Activated T-helper 2 cell treated with anti-CD3 and anti-CD28 coated beads, Interferon-gamma antibody, Interleukin-2, Interleukin-4, amounts not matched to agents 10 μg/mL and 5 μg/mL and 100 μg/mL, durations not matched to agents 14 hours and 24 hours and 36 hours (primary cell): Measurements from ENCODE around the gene DGCR2. TPM values are rescaled to one million over a fixed set of nuclear protein-coding genes. Genes with fewer than 3 reads are reported as not detected.
"Not testable (repeated sequence)": the region's sequence is repeated elsewhere in the genome, so short reads cannot be mapped to it uniquely, and the experiment has no call there.

Source experiments
- DNase-seq: peaks from one replicate; pipeline ENCODE4 v3.0.0; 2021; ENCODE audit warnings: low spot score
- H3K27ac Mint-ChIP-seq: one replicate; pipeline ENCODE4 v1.8.0; 2021; ENCODE audit warnings: mixed read lengths
- H3K27me3 Mint-ChIP-seq: one replicate; pipeline ENCODE4 v1.8.0; 2021; ENCODE audit warnings: low read depth, mixed read lengths
- H3K36me3 Mint-ChIP-seq: one replicate; pipeline ENCODE4 v1.8.0; 2021; ENCODE audit warnings: low read depth, mixed read lengths
- H3K4me1 Mint-ChIP-seq: one replicate; pipeline ENCODE4 v1.8.0; 2021; ENCODE audit warnings: low read depth, mixed read lengths
- H3K4me3 Mint-ChIP-seq: one replicate; pipeline ENCODE4 v1.8.0; 2021; ENCODE audit warnings: low read depth, mild to moderate bottlenecking, moderate library complexity, mixed read lengths
- H3K9me3 Mint-ChIP-seq: one replicate; pipeline ENCODE4 v1.8.0; 2021; ENCODE audit warnings: mixed read lengths
- intact Hi-C: fragments of 100-400 bp; cut with micrococcal nuclease; formaldehyde crosslinking; loops from one replicate; pipeline ENCODE4 v1.15.1; 2023
- total RNA-seq: library from RNA; stranded (reverse); gene quantifications from 2 replicates; pipeline ENCODE4 v1.2.3, GENCODE V29; 2022

DGCR2 gene
- total RNA-seq, 1 donor from 2014 or later, result 22.5 TPM

DNA sequence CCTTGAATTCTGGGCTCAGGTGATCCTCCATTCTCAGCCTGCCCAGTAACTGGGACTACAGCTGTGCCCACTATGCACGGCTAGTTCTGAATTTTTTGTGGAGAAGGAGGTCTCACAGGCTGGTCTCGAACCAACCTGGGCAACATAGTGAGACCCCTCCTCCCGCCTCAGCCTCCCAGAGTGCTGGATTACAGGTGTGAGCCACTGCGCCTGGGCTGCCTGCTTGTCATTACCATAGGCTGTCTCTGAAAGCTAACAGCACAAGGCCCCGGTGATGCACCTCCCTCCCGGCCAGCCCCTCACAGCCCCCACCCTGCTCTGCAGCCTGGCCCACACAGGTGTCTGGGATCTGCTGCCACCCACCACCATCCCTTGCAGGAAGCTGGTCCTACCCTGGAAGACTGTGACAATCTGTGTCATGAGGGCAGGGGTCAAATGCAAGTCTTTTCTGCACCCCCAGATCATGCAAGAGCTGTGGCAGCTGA is 82.4 kb downstream of the DGCR2 start:
- intact Hi-C loops, result no loop called here

GRCh38 chr22:19039448-19039780 is 82.8 kb downstream of the DGCR2 start:
- Mint-ChIP-seq H3K27me3 (no peaks in the 10 kb centered on the region), H3K4me1 (no peaks in the 10 kb centered on the region), H3K36me3 (peaks cover 3% of the 10 kb centered on the region), H3K4me3 (no peak overlapping the region), H3K27ac (no peak overlapping the region), H3K9me3 (no peaks in the 10 kb centered on the region)
- intact Hi-C loops, result no loop called here
- DNase-seq, result no peak

More for the DNA sequence above, 82.4 kb downstream of the DGCR2 start:
- H3K4me3 Mint-ChIP-seq, result no peak overlapping the region
- H3K27ac Mint-ChIP-seq, result no peak overlapping the region
- peaks cover 6% of the 10 kb centered on the region for H3K36me3 Mint-ChIP-seq
- H3K9me3 Mint-ChIP-seq, result no peaks in the 10 kb centered on the region
- H3K4me1 Mint-ChIP-seq, result no peaks in the 10 kb centered on the region
- no peaks in the 10 kb centered on the region for H3K27me3 Mint-ChIP-seq
- no peak for DNase-seq

DNA sequence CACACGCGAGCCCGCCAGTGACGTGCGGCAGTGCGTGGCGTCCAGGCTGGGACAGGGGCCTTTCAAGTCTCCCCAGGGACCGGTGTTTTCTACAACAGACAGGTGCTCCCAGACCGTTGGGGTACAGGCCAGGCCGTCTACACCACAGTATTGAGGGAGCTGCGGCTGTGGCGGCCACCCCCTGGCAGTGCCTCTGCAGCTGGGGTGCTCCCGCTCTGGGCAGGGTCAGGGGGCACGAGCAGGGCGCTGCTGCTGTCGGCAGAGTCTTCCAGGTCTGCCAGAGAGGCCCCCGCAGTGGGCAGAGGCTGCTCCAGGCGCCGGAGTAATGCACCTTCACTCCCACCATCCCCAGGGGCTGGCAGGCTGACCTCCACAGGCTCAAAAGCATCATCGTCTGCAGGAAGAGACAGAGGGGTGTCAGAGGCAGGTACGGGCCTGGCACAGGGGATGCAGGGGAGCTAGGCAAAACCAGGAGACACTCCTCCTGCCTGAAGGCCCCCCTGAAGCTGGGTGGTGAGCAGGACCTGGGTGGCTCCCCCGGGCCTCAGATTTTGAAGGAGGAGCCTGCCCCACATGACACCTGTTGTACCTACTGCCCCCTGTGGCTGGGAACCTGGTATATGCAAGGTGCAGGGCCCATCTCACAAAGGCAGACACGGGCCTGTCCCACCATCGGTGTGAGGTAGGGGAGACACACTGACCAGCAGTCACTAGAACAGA is 83.3 kb downstream of the DGCR2 start:
- peaks cover 3% of the 10 kb centered on the region for H3K36me3 Mint-ChIP-seq
- H3K4me3 Mint-ChIP-seq, result no peak overlapping the region
- H3K27me3 Mint-ChIP-seq, result no peaks in the 10 kb centered on the region
- no peaks in the 10 kb centered on the region for H3K9me3 Mint-ChIP-seq
- H3K27ac Mint-ChIP-seq, result no peak overlapping the region
- no peak for DNase-seq
- no peaks in the 10 kb centered on the region for H3K4me1 Mint-ChIP-seq
- intact Hi-C loops, result no loop called here

DNA sequence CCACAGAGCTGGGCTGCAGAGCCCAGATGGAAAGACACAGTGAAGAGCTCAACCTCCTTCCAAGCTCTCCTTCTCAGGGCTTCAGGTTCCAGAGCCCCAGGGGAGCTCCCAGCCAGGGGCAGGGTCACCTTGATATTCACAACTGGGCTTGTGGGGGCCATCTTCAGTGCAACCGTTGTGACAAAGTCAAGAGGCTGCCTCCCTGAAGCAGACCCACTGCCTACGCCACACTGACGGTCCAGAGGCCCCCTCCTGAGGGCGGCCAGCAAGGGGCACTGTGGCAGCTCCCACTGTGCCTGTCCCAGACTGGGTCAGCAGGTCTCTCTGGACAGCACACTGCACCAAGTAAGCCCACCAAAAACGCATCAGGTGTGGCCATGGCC is 84.1 kb downstream of the DGCR2 start:
- no peak for DNase-seq
- intact Hi-C loops, result no loop called here
- peaks cover 3% of the 10 kb centered on the region for H3K36me3 Mint-ChIP-seq
- H3K27ac Mint-ChIP-seq, result no peak overlapping the region
- H3K4me1 Mint-ChIP-seq, result no peaks in the 10 kb centered on the region
- H3K4me3 Mint-ChIP-seq, result no peak overlapping the region
- H3K27me3 Mint-ChIP-seq, result no peaks in the 10 kb centered on the region
- no peaks in the 10 kb centered on the region for H3K9me3 Mint-ChIP-seq

- intact Hi-C loops, result no loop called here
- peaks cover 3% of the 10 kb centered on the region for H3K36me3 Mint-ChIP-seq
- no peak overlapping the region for H3K4me3 Mint-ChIP-seq
- no peak overlapping the region for H3K27ac Mint-ChIP-seq
- H3K27me3 Mint-ChIP-seq, result no peaks in the 10 kb centered on the region
- no peaks in the 10 kb centered on the region for H3K9me3 Mint-ChIP-seq
- no peaks in the 10 kb centered on the region for H3K4me1 Mint-ChIP-seq
- no peak for DNase-seq
Measured at GRCh38 chr22:19037282-19038163, 84.7 kb downstream of the DGCR2 start.

- intact Hi-C loops, result no loop called here
- DNase-seq, result no peak
- H3K9me3 Mint-ChIP-seq, result no peaks in the 10 kb centered on the region
- no peak overlapping the region for H3K27ac Mint-ChIP-seq
- H3K4me3 Mint-ChIP-seq, result no peak overlapping the region
- H3K4me1 Mint-ChIP-seq, result no peaks in the 10 kb centered on the region
- peaks cover 3% of the 10 kb centered on the region for H3K36me3 Mint-ChIP-seq
- H3K27me3 Mint-ChIP-seq, result no peaks in the 10 kb centered on the region
Measured at GRCh38 chr22:19036523-19037273, 85.5 kb downstream of the DGCR2 start.

DNA sequence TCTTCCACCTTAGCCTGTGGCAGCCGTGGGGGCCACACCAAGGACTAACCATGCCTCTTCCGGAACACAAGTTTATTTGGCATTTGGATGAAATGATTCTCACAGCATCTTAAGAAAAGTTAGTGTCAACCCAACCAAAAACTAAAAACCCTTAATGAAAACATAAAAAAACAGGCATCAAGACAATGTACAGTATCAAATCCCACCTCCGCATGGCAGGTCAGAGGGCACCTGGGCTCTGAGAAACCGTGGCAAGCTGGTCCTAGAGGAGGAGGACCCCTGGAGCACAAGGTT is 86.0 kb downstream of the DGCR2 start:
- no peak overlapping the region for H3K27ac Mint-ChIP-seq
- no peak overlapping the region for H3K4me3 Mint-ChIP-seq
- H3K36me3 Mint-ChIP-seq, result peaks cover 3% of the 10 kb centered on the region
- H3K9me3 Mint-ChIP-seq, result no peaks in the 10 kb centered on the region
- H3K4me1 Mint-ChIP-seq, result no peaks in the 10 kb centered on the region
- intact Hi-C loops, result no loop called here
- H3K27me3 Mint-ChIP-seq, result no peaks in the 10 kb centered on the region
- DNase-seq, result no peak

DNA sequence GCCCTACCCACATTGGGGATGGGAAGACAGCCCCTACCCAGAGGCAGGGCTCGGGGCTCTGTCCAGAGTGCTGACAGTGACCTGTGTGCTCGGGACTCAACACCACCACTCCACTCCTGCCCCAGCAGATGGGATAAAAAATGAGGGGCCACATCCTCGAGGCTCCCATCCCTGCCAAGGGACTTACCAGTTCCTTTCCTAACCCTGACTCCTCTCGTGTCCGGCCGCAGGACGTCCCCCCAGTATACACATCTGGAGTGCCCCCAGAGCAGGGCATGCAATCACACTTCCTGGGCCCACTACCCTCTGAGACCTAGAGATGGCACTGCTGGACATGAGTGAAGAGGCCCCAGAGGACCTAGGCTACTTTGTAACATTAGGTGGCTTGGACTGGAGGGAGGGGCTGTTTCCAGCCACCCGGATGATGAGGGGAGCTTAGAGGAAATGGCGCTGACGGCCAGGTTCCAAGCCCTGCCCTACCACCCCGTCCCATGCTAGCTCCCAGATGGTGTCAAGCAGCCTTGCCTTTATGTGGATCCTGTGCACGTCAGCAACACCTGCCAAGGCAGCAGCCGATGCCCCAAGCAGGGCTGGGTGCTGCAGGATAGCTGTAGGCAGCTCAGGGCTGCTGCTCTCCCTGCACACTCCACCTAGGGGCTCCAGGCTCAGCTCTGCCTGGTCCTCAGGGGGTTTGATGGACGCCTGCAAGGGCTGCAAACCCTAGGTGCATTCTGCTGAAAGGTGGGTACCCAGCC is 86.6 kb downstream of the DGCR2 start:
- Mint-ChIP-seq H3K4me1 (no peaks in the 10 kb centered on the region), H3K27me3 (peaks cover 3% of the 10 kb centered on the region), H3K9me3 (no peaks in the 10 kb centered on the region), H3K36me3 (peaks cover 2% of the 10 kb centered on the region), H3K27ac (no peak overlapping the region), H3K4me3 (no peak overlapping the region)
- DNase-seq, result no peak
- intact Hi-C loops, result no loop called here

DNA sequence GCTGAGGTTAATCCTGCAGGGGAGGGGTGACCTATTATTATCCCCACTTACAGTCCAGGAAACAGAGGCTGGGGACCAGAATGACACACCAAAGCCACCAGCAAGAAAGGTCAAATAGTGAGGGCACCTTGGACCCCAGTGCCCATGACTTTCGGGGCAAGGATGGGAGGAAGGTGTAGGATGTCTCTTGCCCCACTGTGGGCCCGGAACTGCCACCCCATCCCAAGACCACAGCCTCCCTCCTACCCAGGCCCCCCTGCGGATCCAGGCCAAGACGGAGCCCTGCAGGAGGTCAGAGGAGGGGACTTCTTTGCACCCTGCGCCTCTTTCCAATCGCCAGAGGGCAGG is 87.1 kb downstream of the DGCR2 start:
- intact Hi-C loops, H3K27me3 Mint-ChIP-seq, H3K4me3 Mint-ChIP-seq, H3K27ac Mint-ChIP-seq, H3K36me3 Mint-ChIP-seq, DNase-seq, H3K9me3 Mint-ChIP-seq, H3K4me1 Mint-ChIP-seq: not testable (repeated sequence)

DNA sequence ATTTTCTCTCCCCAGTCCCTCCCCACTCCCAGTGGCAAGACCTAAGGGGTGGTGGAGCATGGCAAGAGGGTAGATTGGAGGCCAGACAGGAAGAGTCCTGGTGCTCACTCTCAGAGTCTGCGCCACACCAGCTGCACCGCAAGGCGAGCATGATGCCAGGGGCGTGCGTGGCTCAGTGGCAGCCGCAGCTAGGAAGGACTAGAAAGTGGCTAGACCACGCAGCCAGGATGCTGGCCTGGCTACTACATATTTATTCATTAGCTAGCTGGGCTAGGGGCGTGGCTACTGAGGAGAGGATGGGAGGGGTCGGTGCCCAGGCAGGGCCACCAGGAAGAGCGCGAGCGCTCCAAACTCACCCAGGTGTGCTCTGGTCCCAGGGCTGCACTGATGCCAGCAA is 87.5 kb downstream of the DGCR2 start:
- H3K4me3 Mint-ChIP-seq, H3K4me1 Mint-ChIP-seq, H3K27ac Mint-ChIP-seq, intact Hi-C loops, H3K36me3 Mint-ChIP-seq, H3K9me3 Mint-ChIP-seq, DNase-seq, H3K27me3 Mint-ChIP-seq: not testable (repeated sequence)

DNA sequence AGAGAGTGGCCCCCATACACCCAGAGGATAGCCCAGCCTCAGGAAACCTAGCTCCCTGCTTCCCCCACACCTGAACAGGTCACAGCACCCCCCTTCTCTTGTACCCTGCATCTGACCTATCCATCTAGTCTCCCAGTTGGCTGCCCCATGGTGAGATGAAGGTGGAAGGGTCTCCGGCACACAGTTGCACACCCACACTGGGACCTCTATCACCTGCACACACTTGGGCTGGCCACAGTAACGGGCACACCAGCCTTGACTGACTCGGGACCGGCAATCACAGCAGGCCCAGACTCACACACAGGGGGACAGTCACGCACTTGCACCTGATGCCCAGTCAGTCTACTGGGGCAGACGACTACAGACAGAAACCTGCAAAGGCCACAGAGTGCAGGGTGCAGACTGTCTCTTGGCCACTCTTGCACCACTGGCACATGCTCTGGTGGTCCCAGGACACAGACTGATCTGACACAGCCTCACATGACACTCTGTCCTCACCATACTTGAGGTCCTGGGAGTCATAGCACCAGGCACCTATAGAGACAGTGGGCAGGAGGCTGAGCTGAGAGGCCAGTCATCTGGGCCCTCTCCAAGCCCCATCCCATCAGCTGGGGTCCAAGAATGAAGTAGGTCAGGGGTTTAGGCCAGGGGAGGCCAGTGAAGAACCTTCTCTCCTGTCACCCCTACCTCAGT is 88.0 kb downstream of the DGCR2 start:
- H3K4me1 Mint-ChIP-seq, H3K9me3 Mint-ChIP-seq, H3K4me3 Mint-ChIP-seq, intact Hi-C loops, H3K27me3 Mint-ChIP-seq, H3K36me3 Mint-ChIP-seq, H3K27ac Mint-ChIP-seq, DNase-seq: not testable (repeated sequence)

DNA sequence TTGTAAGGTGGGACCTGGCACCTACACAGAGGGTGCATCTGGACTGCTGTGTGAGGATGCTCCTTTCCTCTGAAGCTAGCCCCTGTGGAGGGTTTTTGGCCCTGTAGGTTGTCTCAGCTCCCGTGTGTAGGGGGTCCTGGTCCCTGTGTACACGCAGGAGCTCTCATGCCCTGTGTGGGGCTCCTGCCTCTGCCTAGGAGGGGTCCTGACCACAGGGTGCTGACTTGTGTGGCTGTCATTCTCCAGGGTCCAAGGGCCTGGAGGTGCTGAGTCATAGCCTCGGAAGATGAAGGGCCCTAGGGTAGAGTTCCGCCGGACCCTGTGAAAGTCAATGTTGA is 88.7 kb downstream of the DGCR2 start:
- DNase-seq, intact Hi-C loops, H3K36me3 Mint-ChIP-seq, H3K27ac Mint-ChIP-seq, H3K4me1 Mint-ChIP-seq, H3K9me3 Mint-ChIP-seq, H3K4me3 Mint-ChIP-seq: not testable (repeated sequence)
- H3K27me3 Mint-ChIP-seq, result peaks cover 10% of the 10 kb centered on the region
